ENCODE data around the gene MKRN2OS.

MKRN2OS gene

DNA sequence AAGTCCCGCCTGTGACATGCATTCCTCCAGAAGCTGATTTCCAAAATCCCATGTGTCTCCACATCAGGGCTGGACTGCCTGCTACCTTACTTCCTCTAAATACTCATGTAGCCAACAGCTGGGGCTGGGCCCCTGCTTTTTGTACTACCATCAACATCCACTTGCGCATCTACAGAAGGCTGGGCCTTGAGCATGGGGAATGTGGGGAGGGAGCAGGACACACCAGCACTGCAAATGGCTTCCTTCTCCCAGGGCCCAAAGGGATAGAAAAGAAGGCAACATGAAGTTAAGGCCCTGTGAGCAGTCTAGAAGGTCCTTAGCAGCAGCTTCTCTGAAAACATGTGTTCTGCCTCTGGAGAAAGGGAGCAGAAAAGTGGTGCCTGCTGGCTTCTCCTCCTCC, 38.8 kb upstream of the MKRN2OS start:
- Histone ChIP-seq H3K36me3 (ENCODE audit: control insufficient read depth in 5 of 5, insufficient read depth in 5 of 5, low read length in 5 of 5) (peaks cover 24 to 94% (median 83%) of the 10 kb centered on the region in 5 donors), H3K27ac (ENCODE audit: low read depth, low read length) (no peak overlapping the region), H3K4me3 (ENCODE audit: low read depth in 1 of 5, low read length in 5 of 5) (no peak overlapping the region), H3K9me3 (ENCODE audit: control insufficient read depth in 5 of 5, low read length in 5 of 5) (no peaks in the 10 kb centered on the region), H3K4me1 (ENCODE audit: control insufficient read depth in 5 of 5, insufficient read depth in 5 of 5, low read length in 5 of 5) (peaks cover 0 to 5% (median 4%) of the 10 kb centered on the region in 5 donors), H3K27me3 (ENCODE audit: control insufficient read depth in 5 of 5, insufficient read depth in 4 of 5, low read length in 5 of 5) (no peaks in the 10 kb centered on the region), H3K9ac (ENCODE audit: low read length in 5 of 5) (no peak overlapping the region)

DNA sequence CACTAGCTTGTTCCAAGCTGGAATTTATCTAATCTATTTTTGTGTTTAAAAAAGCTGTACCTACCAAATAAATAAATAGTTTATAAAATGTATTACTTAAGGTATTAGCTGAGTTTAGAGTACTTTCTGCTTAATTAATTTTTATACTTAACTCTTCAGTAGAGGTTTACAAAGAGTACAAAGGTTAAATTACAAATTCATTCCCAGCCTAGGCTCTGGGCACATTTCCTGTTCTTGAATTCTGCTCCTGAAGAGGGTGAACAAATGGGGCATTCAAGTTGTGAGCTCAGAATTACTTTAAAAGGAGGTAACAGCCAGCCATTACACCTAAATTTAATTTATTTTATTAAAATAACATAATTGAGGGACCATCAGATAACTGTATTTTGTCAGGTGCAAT, 38.0 kb upstream of the MKRN2OS start:
- peak overlapping the region in 1 of 5 donors; percentile 11 for H3K9ac ChIP-seq (ENCODE audit: low read length in 5 of 5)
- H3K36me3 ChIP-seq (ENCODE audit: control insufficient read depth in 5 of 5, insufficient read depth in 5 of 5, low read length in 5 of 5) = peaks cover 22 to 93% (median 79%) of the 10 kb centered on the region in 5 donors
- no peaks in the 10 kb centered on the region for H3K9me3 ChIP-seq (ENCODE audit: control insufficient read depth in 5 of 5, low read length in 5 of 5)
- H3K4me1 ChIP-seq (ENCODE audit: control insufficient read depth in 5 of 5, insufficient read depth in 5 of 5, low read length in 5 of 5) = peaks cover 0 to 5% (median 4%) of the 10 kb centered on the region in 5 donors
- no peaks in the 10 kb centered on the region for H3K27me3 ChIP-seq (ENCODE audit: control insufficient read depth in 5 of 5, insufficient read depth in 4 of 5, low read length in 5 of 5)
- H3K4me3 ChIP-seq (ENCODE audit: low read depth in 1 of 5, low read length in 5 of 5) = no peak overlapping the region
- no peak overlapping the region for H3K27ac ChIP-seq (ENCODE audit: low read depth, low read length)

DNA sequence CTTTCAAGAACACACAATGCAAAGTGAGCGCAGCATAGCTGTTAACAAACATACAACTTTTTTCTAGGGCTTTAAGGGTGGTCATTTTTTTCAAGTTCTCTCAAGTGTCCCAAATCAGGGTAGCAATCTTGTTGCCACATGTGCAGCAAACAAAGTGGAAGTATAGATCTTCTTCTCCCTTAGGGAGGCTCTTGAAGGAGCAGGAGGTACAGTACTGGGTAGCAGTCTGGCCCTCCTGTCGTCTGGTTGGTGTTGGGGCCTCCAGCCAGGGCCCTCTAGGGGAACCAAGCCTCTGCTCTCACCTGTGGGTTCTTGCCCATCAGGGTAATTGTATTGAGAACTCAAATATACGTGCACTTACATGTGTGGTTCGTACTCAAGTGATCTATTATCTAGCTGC, 37.4 kb upstream of the MKRN2OS start:
- Histone ChIP-seq H3K9me3 (ENCODE audit: control insufficient read depth in 5 of 5, low read length in 5 of 5) (no peaks in the 10 kb centered on the region), H3K27me3 (ENCODE audit: control insufficient read depth in 5 of 5, insufficient read depth in 4 of 5, low read length in 5 of 5) (no peaks in the 10 kb centered on the region), H3K4me1 (ENCODE audit: control insufficient read depth in 5 of 5, insufficient read depth in 5 of 5, low read length in 5 of 5) (peaks cover 0 to 5% (median 4%) of the 10 kb centered on the region in 5 donors), H3K27ac (ENCODE audit: low read depth, low read length) (no peak overlapping the region), H3K9ac (ENCODE audit: low read length in 5 of 5) (no peak overlapping the region), H3K4me3 (ENCODE audit: low read depth in 1 of 5, low read length in 5 of 5) (no peak overlapping the region), H3K36me3 (ENCODE audit: control insufficient read depth in 5 of 5, insufficient read depth in 5 of 5, low read length in 5 of 5) (peaks cover 18 to 93% (median 77%) of the 10 kb centered on the region in 5 donors)

DNA sequence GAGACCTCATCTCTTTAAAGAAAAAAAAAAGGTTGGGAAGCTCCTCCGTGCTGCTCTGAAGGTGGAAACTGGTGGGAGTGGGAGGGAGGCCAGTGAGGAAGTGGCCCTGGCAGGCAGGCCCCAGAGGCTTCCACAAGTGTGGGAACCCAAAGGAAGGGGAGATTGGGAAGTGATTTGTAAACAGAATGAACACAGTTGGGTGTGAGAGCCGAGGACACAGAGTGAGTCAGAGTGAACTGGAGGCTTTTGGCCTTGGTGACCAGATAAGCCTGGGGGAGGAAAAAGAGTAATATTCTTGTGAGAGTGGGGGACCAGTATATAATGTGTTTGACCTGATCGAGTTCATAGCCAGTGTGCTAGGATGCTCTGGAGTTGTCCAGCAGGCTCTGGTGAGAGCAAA, 34.6 kb upstream of the MKRN2OS start:
- Histone ChIP-seq H3K9me3 (ENCODE audit: control insufficient read depth in 5 of 5, low read length in 5 of 5) (no peaks in the 10 kb centered on the region), H3K4me1 (ENCODE audit: control insufficient read depth in 5 of 5, insufficient read depth in 5 of 5, low read length in 5 of 5) (peaks cover 0 to 16% (median 10%) of the 10 kb centered on the region in 5 donors), H3K27ac (ENCODE audit: low read depth, low read length) (no peak overlapping the region), H3K36me3 (ENCODE audit: control insufficient read depth in 5 of 5, insufficient read depth in 5 of 5, low read length in 5 of 5) (peaks cover 26 to 94% (median 76%) of the 10 kb centered on the region in 5 donors), H3K4me3 (ENCODE audit: low read depth in 1 of 5, low read length in 5 of 5) (no peak overlapping the region), H3K27me3 (ENCODE audit: control insufficient read depth in 5 of 5, insufficient read depth in 4 of 5, low read length in 5 of 5) (no peaks in the 10 kb centered on the region), H3K9ac (ENCODE audit: low read length in 5 of 5) (peak overlapping the region in 2 of 5 donors; percentile 16 to 44)

DNA sequence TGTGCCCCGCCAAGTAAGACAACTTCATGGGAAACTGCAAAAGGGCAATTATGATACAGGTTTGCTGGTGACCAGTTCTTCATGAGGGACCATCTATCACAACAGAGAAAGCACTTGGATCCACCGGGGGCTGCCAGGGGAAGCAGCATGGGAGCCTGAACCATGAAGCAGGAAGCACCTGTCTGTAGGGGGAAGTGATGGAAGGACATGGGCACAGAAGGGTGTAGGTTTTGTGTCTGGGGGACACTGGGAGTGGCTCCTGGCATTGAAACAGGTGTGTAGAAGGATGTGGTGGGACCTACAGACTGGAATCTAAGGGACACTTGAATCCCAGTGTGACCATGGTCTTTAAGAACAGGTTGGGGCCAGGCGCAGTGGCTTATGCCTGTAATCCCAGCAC, 34.2 kb upstream of the MKRN2OS start:
- Histone ChIP-seq H3K4me3 (ENCODE audit: low read depth in 1 of 5, low read length in 5 of 5) (no peak overlapping the region), H3K27ac (ENCODE audit: low read depth, low read length) (no peak overlapping the region), H3K36me3 (ENCODE audit: control insufficient read depth in 5 of 5, insufficient read depth in 5 of 5, low read length in 5 of 5) (peaks cover 24 to 94% (median 76%) of the 10 kb centered on the region in 5 donors), H3K9ac (ENCODE audit: low read length in 5 of 5) (peak overlapping the region in 2 of 5 donors; percentile 16 to 44), H3K9me3 (ENCODE audit: control insufficient read depth in 5 of 5, low read length in 5 of 5) (no peaks in the 10 kb centered on the region), H3K27me3 (ENCODE audit: control insufficient read depth in 5 of 5, insufficient read depth in 4 of 5, low read length in 5 of 5) (no peaks in the 10 kb centered on the region), H3K4me1 (ENCODE audit: control insufficient read depth in 5 of 5, insufficient read depth in 5 of 5, low read length in 5 of 5) (peaks cover 1 to 16% (median 12%) of the 10 kb centered on the region in 5 donors)

DNA sequence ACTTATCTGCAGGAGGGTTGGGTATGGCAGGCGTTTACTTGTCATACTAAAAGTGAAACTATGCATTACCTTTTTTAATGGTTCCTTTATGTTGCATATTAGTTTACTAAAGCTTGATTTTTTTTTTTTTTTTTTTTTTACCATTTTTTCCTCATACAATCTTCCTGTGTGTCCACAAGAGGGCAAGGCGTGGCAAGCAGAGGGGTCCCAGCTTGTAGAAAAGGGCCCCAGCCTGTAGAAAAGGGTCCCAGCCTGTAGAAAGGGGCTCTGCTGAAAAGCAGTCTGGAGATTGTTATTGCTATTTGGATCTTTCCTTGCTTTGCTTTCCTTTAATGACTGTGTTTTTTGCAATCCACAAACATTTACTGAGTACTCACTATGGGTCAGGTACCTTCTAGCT, 33.4 kb upstream of the MKRN2OS start:
- Histone ChIP-seq H3K27ac (ENCODE audit: low read depth, low read length) (no peak overlapping the region), H3K27me3 (ENCODE audit: control insufficient read depth in 5 of 5, insufficient read depth in 4 of 5, low read length in 5 of 5) (no peaks in the 10 kb centered on the region), H3K4me3 (ENCODE audit: low read depth in 1 of 5, low read length in 5 of 5) (no peak overlapping the region), H3K4me1 (ENCODE audit: control insufficient read depth in 5 of 5, insufficient read depth in 5 of 5, low read length in 5 of 5) (peaks cover 3 to 21% (median 16%) of the 10 kb centered on the region in 5 donors), H3K9ac (ENCODE audit: low read length in 5 of 5) (no peak overlapping the region), H3K9me3 (ENCODE audit: control insufficient read depth in 5 of 5, low read length in 5 of 5) (no peaks in the 10 kb centered on the region), H3K36me3 (ENCODE audit: control insufficient read depth in 5 of 5, insufficient read depth in 5 of 5, low read length in 5 of 5) (peaks cover 24 to 94% (median 76%) of the 10 kb centered on the region in 5 donors)

DNA sequence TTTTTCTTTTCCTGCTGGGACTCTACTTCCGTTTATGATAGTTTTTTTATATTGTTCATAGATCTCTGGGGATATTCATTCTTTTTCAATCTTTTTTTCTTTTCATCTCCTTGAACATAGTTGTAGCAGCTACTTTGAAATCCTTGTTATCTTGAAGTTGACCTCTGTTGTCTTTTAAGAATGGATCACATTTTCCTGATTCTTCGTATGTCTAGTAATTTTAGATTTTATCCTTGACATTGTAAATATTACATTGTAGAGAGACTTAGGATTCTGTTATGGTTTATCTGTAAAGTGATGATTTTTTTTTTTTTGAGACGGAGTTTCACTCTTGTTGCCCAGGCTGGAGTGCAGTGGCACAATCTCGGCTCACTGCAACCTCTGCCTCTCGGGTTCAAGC, 32.1 kb upstream of the MKRN2OS start:
- Histone ChIP-seq H3K36me3 (ENCODE audit: control insufficient read depth in 5 of 5, insufficient read depth in 5 of 5, low read length in 5 of 5) (peaks cover 19 to 93% (median 74%) of the 10 kb centered on the region in 5 donors), H3K27me3 (ENCODE audit: control insufficient read depth in 5 of 5, insufficient read depth in 4 of 5, low read length in 5 of 5) (no peaks in the 10 kb centered on the region), H3K9me3 (ENCODE audit: control insufficient read depth in 5 of 5, low read length in 5 of 5) (no peaks in the 10 kb centered on the region), H3K27ac (ENCODE audit: low read depth, low read length) (no peak overlapping the region), H3K4me1 (ENCODE audit: control insufficient read depth in 5 of 5, insufficient read depth in 5 of 5, low read length in 5 of 5) (peaks cover 3 to 22% (median 16%) of the 10 kb centered on the region in 5 donors), H3K9ac (ENCODE audit: low read length in 5 of 5) (no peak overlapping the region), H3K4me3 (ENCODE audit: low read depth in 1 of 5, low read length in 5 of 5) (no peak overlapping the region)

DNA sequence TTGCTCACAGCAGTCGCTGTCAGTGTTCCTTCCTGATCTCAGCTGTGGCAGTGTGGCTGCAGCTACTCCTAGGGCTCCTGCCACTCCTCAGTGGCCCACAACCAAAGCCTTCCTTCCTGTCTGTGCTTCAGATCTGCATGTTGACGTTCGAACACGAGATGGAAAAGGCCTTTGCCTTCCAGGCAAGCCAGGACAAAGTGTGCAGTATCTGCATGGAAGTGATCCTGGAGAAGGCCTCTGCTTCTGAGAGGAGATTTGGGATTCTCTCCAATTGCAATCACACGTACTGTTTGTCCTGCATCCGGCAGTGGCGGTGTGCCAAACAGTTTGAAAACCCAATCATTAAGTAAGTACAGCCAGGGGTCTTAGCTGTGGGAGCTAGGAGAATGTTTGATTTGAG, 29.4 kb upstream of the MKRN2OS start:
- Histone ChIP-seq H3K4me3 (ENCODE audit: low read depth in 1 of 5, low read length in 5 of 5) (no peak overlapping the region), H3K9me3 (ENCODE audit: control insufficient read depth in 5 of 5, low read length in 5 of 5) (no peaks in the 10 kb centered on the region), H3K36me3 (ENCODE audit: control insufficient read depth in 5 of 5, insufficient read depth in 5 of 5, low read length in 5 of 5) (peaks cover 25 to 96% (median 76%) of the 10 kb centered on the region in 5 donors), H3K27ac (ENCODE audit: low read depth, low read length) (no peak overlapping the region), H3K4me1 (ENCODE audit: control insufficient read depth in 5 of 5, insufficient read depth in 5 of 5, low read length in 5 of 5) (peaks cover 3 to 20% (median 15%) of the 10 kb centered on the region in 5 donors), H3K27me3 (ENCODE audit: control insufficient read depth in 5 of 5, insufficient read depth in 4 of 5, low read length in 5 of 5) (no peaks in the 10 kb centered on the region), H3K9ac (ENCODE audit: low read length in 5 of 5) (peak overlapping the region in 1 of 5 donors; percentile 7)

DNA sequence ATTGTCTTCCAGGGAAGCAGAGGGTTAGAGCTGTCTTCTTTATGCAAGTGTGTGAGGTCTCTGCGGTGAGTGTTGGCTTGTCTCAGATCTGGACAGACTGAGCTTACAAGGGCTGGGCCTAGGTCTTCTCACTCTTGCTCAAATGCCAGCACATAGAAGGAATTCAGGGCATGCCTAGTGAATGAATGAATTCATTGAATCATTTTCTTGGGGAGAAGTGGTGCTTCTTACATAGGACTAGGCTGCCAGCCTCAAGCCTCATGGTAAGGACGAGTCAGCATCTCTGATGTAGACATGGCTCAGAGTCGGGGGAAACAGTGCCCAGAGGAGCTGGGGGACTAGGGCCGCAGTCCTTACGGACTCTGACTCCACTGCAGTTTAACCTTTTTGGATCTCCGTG, 28.8 kb upstream of the MKRN2OS start:
- Histone ChIP-seq H3K4me3 (ENCODE audit: low read depth in 1 of 5, low read length in 5 of 5) (no peak overlapping the region), H3K27me3 (ENCODE audit: control insufficient read depth in 5 of 5, insufficient read depth in 4 of 5, low read length in 5 of 5) (no peaks in the 10 kb centered on the region), H3K9ac (ENCODE audit: low read length in 5 of 5) (peak overlapping the region in 1 of 5 donors; percentile 7), H3K36me3 (ENCODE audit: control insufficient read depth in 5 of 5, insufficient read depth in 5 of 5, low read length in 5 of 5) (peaks cover 25 to 96% (median 76%) of the 10 kb centered on the region in 5 donors), H3K9me3 (ENCODE audit: control insufficient read depth in 5 of 5, low read length in 5 of 5) (no peaks in the 10 kb centered on the region), H3K4me1 (ENCODE audit: control insufficient read depth in 5 of 5, insufficient read depth in 5 of 5, low read length in 5 of 5) (peaks cover 3 to 16% (median 12%) of the 10 kb centered on the region in 5 donors), H3K27ac (ENCODE audit: low read depth, low read length) (no peak overlapping the region)

DNA sequence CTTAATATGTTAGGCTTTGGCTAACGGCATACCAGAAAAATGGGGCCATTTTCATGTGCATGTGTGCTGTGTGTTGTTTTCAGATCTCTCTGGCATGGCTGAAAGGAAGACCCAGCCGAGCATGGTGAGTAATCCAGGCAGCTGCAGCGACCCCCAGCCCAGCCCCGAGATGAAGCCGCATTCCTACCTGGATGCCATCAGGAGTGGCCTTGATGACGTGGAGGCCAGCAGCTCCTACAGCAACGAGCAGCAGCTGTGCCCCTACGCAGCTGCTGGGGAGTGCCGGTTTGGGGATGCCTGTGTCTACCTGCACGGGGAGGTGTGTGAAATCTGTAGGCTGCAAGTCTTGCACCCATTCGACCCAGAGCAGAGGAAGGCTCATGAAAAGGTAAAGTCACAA, 26.7 kb upstream of the MKRN2OS start:
- Histone ChIP-seq H3K9ac (ENCODE audit: low read length in 5 of 5) (no peak overlapping the region), H3K4me1 (ENCODE audit: control insufficient read depth in 5 of 5, insufficient read depth in 5 of 5, low read length in 5 of 5) (peaks cover 3 to 16% (median 12%) of the 10 kb centered on the region in 5 donors), H3K27me3 (ENCODE audit: control insufficient read depth in 5 of 5, insufficient read depth in 4 of 5, low read length in 5 of 5) (no peaks in the 10 kb centered on the region), H3K9me3 (ENCODE audit: control insufficient read depth in 5 of 5, low read length in 5 of 5) (peaks cover 0 to 1% (median 0%) of the 10 kb centered on the region in 5 donors), H3K27ac (ENCODE audit: low read depth, low read length) (no peak overlapping the region), H3K4me3 (ENCODE audit: low read depth in 1 of 5, low read length in 5 of 5) (no peak overlapping the region), H3K36me3 (ENCODE audit: control insufficient read depth in 5 of 5, insufficient read depth in 5 of 5, low read length in 5 of 5) (peaks cover 23 to 82% (median 67%) of the 10 kb centered on the region in 5 donors)
